NT2/D1 (cell line): ENCODE data around the gene SYN1.

Experiments
- SUZ12 ChIP-seq: IDR thresholded peaks from 2 replicates; pipeline ENCODE4 v1.6.1; 2011; ENCODE audit not compliant: insufficient read length, insufficient read depth; ENCODE audit errors: extremely low read depth
- YY1 ChIP-seq: IDR thresholded peaks from 2 replicates; pipeline ENCODE4 v1.6.1; 2011; ENCODE audit not compliant: insufficient read length, insufficient read depth
- ZNF274 ChIP-seq: IDR thresholded peaks from 2 replicates; pipeline ENCODE4 v1.6.1; 2011; ENCODE audit warnings: mild to moderate bottlenecking, low read depth, low read length

DNA sequence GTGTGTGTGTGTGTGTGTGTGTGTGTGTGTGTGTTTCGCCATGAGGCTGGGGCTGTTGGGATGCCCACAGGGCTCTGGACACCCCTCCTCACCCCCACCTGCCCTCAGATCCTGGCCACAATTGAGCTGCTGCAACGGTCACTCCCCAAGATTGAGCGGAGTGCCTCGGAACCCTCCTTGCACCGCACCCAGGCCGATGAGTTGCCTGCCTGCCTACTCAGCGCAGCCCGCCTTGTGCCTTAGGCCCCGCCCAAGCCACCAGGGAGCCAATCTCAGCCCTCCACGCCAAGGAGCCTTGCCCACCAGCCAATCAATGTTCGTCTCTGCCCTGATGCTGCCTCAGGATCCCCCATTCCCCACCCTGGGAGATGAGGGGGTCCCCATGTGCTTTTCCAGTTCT is 48.4 kb downstream of the SYN1 start:
- TF ChIP-seq YY1 (no peak), ZNF274 (no peak), SUZ12 (no peak)
